Osteoblast (primary cell): ENCODE results near the gene BMP3. TPM values are rescaled to one million over a fixed set of nuclear protein-coding genes. Genes with fewer than 3 reads are reported as not detected.

Experiments
- DNase-seq: peaks from one replicate; pipeline ENCODE4 v3.0.0; 2011; ENCODE audit warnings: low spot score, mixed read lengths; ENCODE audit not compliant: insufficient read length; ENCODE audit errors: missing footprints
- H2AFZ ChIP-seq: 2 replicates; pipeline ENCODE4 v1.6.0; 2011; ENCODE audit warnings: mild to moderate bottlenecking, low read length
- H3K27ac ChIP-seq: 2 replicates; pipeline ENCODE4 v1.5.1; 2011; ENCODE audit warnings: mild to moderate bottlenecking, low read depth, low read length, moderate library complexity
- H3K27me3 ChIP-seq: 2 replicates; pipeline ENCODE4 v1.6.0; 2012; ENCODE audit warnings: mild to moderate bottlenecking, control low read depth, inconsistent platforms, low read length, moderate library complexity; ENCODE audit not compliant: insufficient read depth
- H3K36me3 ChIP-seq: 2 replicates; pipeline ENCODE4 v1.5.1; 2011; ENCODE audit warnings: mild to moderate bottlenecking, low read length, control low read depth, moderate library complexity; ENCODE audit not compliant: insufficient read depth
- H3K4me1 ChIP-seq: 2 replicates; pipeline ENCODE4 v1.5.1; 2011; ENCODE audit warnings: mild to moderate bottlenecking, low read length, control low read depth, moderate library complexity; ENCODE audit not compliant: insufficient read depth
- H3K4me2 ChIP-seq: 2 replicates; pipeline ENCODE4 v1.6.0; 2011; ENCODE audit warnings: mild to moderate bottlenecking, low read length; ENCODE audit not compliant: insufficient read depth
- H3K4me3 ChIP-seq: fragments of 200-600 bp; sonication (generic); 3 replicates; pipeline ENCODE4 v1.5.1; 2012; ENCODE audit warnings: mild to moderate bottlenecking, low read length, inconsistent platforms; ENCODE audit not compliant: insufficient read depth
- H3K79me2 ChIP-seq: 2 replicates; pipeline ENCODE4 v1.6.0; 2012; ENCODE audit warnings: mild to moderate bottlenecking, low read length, control low read depth, inconsistent platforms; ENCODE audit not compliant: insufficient read depth
- H3K9me3 ChIP-seq: 2 replicates; pipeline ENCODE4 v1.5.1; 2011; ENCODE audit warnings: low read depth, low read length, control low read depth
- H4K20me1 ChIP-seq: 2 replicates; pipeline ENCODE4 v1.6.0; 2012; ENCODE audit warnings: mild to moderate bottlenecking, low read length, control low read depth; ENCODE audit not compliant: insufficient read depth
- total RNA-seq: library from RNA; depleted of rRNA; stranded (reverse); fragments of >200 nt; gene quantifications from 2 replicates; pipeline ENCODE4 v1.2.3, GENCODE V29; 2012
- TF ChIP-seq, protein P1 (sequence below): IDR thresholded peaks from 2 replicates; pipeline ENCODE4 v1.5.1; 2011; ENCODE audit warnings: mild to moderate bottlenecking, low read depth, low read length, moderate library complexity; ENCODE audit errors: extremely low read depth

The BMP3 gene
- total RNA-seq, 1 donor, result not detected

DNA sequence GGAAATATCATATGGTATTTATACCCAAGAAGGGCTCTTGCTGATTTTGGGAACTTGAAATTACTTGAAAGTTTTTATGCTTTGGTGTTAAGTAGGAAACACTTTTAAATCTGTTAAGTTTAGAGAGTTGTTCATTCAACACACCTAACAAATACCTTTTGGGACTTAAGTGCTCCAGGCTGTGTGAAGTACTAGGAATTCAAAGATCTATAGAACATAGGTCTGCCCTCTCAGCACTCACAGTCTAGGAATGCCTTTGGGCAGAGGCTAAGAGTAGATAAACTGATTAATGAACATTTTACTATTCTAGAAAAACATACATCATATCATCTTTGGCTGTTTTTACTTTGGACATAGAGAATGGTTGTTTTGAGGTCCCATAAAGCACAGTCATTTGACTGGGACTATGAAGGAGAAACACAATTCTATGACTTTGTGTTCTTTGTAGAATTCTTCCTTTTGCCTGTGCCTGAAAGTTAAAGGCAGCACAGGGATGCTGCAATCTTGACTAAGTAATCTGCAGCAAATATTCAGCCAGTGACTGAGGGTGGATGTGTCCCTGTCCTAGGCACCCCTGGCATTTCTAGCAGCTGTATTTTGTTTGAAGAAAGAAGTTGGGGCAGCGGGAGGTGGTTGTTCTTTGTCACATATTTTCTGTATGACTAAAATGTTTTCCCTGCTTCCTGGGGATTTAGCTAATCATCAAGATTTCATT is 8.3 kb downstream of the BMP3 start:
- no peaks in the 10 kb centered on the region for H3K36me3 ChIP-seq
- no peaks in the 10 kb centered on the region for H3K9me3 ChIP-seq
- TF ChIP-seq, protein P1, sequence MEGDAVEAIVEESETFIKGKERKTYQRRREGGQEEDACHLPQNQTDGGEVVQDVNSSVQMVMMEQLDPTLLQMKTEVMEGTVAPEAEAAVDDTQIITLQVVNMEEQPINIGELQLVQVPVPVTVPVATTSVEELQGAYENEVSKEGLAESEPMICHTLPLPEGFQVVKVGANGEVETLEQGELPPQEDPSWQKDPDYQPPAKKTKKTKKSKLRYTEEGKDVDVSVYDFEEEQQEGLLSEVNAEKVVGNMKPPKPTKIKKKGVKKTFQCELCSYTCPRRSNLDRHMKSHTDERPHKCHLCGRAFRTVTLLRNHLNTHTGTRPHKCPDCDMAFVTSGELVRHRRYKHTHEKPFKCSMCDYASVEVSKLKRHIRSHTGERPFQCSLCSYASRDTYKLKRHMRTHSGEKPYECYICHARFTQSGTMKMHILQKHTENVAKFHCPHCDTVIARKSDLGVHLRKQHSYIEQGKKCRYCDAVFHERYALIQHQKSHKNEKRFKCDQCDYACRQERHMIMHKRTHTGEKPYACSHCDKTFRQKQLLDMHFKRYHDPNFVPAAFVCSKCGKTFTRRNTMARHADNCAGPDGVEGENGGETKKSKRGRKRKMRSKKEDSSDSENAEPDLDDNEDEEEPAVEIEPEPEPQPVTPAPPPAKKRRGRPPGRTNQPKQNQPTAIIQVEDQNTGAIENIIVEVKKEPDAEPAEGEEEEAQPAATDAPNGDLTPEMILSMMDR, result no peak
- no peak overlapping the region for H2AFZ ChIP-seq
- H3K27me3 ChIP-seq, result peaks cover 39% of the 10 kb centered on the region
- no peaks in the 10 kb centered on the region for H3K4me1 ChIP-seq
- no peak overlapping the region for H3K4me2 ChIP-seq
- no peak for DNase-seq
- H3K27ac ChIP-seq, result no peak overlapping the region
- no peak overlapping the region for H3K4me3 ChIP-seq
- no peaks in the 10 kb centered on the region for H3K79me2 ChIP-seq
- no peaks in the 10 kb centered on the region for H4K20me1 ChIP-seq

DNA sequence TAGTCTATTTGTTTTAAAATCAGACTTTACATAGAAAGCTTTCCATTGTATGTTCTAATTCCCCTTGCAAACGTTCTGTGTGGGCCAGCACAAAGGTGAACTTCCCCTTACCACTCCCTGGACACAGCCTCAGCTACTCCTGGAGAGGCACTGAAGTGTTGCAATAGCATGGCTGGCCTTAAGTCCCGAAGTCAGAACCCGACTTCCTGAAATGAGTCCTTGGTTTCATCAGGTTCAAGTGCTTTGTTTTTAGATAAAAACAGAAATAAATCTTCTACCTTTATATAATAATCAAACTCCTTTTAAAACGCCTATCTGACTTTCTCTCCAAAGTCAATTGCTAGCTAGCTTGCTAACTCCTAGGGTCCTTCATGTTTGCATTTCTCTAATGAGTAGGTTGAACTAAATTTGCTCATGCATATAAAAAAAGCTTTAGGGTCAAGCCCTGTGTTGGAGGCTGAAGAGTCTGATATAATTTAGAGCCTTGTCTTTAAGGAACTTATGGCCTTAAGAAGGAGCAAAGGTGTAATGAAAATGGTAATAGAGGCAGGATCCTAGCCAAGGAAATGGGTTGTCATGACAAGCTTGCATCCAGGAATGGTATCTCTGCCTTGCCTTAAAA is 9.0 kb downstream of the BMP3 start:
- H3K36me3 ChIP-seq, result no peaks in the 10 kb centered on the region
- no peak overlapping the region for H2AFZ ChIP-seq
- TF ChIP-seq, protein P1, result no peak
- H3K4me3 ChIP-seq, result no peak overlapping the region
- H4K20me1 ChIP-seq, result no peaks in the 10 kb centered on the region
- no peaks in the 10 kb centered on the region for H3K79me2 ChIP-seq
- no peak overlapping the region for H3K27ac ChIP-seq
- no peak overlapping the region for H3K4me2 ChIP-seq
- no peak for DNase-seq
- H3K4me1 ChIP-seq, result no peaks in the 10 kb centered on the region
- no peaks in the 10 kb centered on the region for H3K9me3 ChIP-seq
- H3K27me3 ChIP-seq, result peaks cover 34% of the 10 kb centered on the region

GRCh38 chr4:81040012-81040659 is 9.6 kb downstream of the BMP3 start:
- H3K4me2 ChIP-seq, result peak overlapping the region; percentile 54
- H3K79me2 ChIP-seq, result no peaks in the 10 kb centered on the region
- no peak overlapping the region for H3K27ac ChIP-seq
- TF ChIP-seq, protein P1, result peak; percentile 78
- no peak for DNase-seq
- no peaks in the 10 kb centered on the region for H3K36me3 ChIP-seq
- H3K4me3 ChIP-seq, result no peak overlapping the region
- peaks cover 30% of the 10 kb centered on the region for H3K27me3 ChIP-seq
- H2AFZ ChIP-seq, result peak overlapping the region; percentile 78
- H3K4me1 ChIP-seq, result no peaks in the 10 kb centered on the region
- H3K9me3 ChIP-seq, result no peaks in the 10 kb centered on the region
- no peaks in the 10 kb centered on the region for H4K20me1 ChIP-seq
